ENCODE results near the gene DPPA2.

The DPPA2 gene

GRCh38 chr3:109313061-109313460 lies 3.3 kb downstream of the DPPA2 start:
- no peak for DNase-seq

- DNase-seq, result no peak
Measured at GRCh38 chr3:109297496-109297895, 18.8 kb downstream of the DPPA2 start.

- no peak for DNase-seq
Measured at GRCh38 chr3:109284071-109284470, 32.2 kb downstream of the DPPA2 start.

- no peak for DNase-seq
Measured at GRCh38 chr3:109278546-109278945, 37.8 kb downstream of the DPPA2 start.

- no peak for DNase-seq
Measured at GRCh38 chr3:109278141-109278540, 38.2 kb downstream of the DPPA2 start.

GRCh38 chr3:109275702-109276293 lies 40.5 kb downstream of the DPPA2 start:
- DNase-seq, result no peak

- DNase-seq, result no peak
Measured at GRCh38 chr3:109270779-109271178, 45.5 kb downstream of the DPPA2 start.

- DNase-seq, result no peak
Measured at GRCh38 chr3:109269577-109270275, 46.6 kb downstream of the DPPA2 start.

GRCh38 chr3:109268181-109268580 lies 48.1 kb downstream of the DPPA2 start:
- no peak for DNase-seq

GRCh38 chr3:109265295-109265694 lies 51.0 kb downstream of the DPPA2 start:
- DNase-seq, result no peak

- DNase-seq, result no peak
Measured at GRCh38 chr3:109257269-109257668, 59.0 kb downstream of the DPPA2 start.

GRCh38 chr3:109254770-109255169 lies 61.5 kb downstream of the DPPA2 start:
- no peak for DNase-seq

- no peak for DNase-seq
Measured at GRCh38 chr3:109252641-109253040, 63.7 kb downstream of the DPPA2 start.

Data from activated CD4-positive, alpha-beta T cell treated with anti-CD3 and anti-CD28 coated beads for 1 hour (primary cell).